GM23338 (cell line): ENCODE measurements around the gene SMIM41. TPM values are rescaled to one million over a fixed set of nuclear protein-coding genes. Genes with fewer than 3 reads are reported as not detected.

Experiments used
- ATAC-seq: fragments of 200-7000 bp; cut with Tn5 transposase; 3 replicates; pipeline ENCODE4 v1.9.1; 2020
- DNase-seq: peaks from one replicate; pipeline ENCODE4 v3.0.0-alpha.2; 2015; ENCODE audit warnings: low spot score
- H2AFZ ChIP-seq: fragments of 200-600 bp; sonication (generic); 2 replicates; pipeline ENCODE4 v1.8.0; 2016; ENCODE audit warnings: antibody characterized with exemption, mild to moderate bottlenecking, moderate library complexity
- H3F3A ChIP-seq: fragments of 200-600 bp; sonication (generic); replicated peaks from 2 replicates; pipeline ENCODE4 v1.8.0; 2017; ENCODE audit warnings: antibody characterized with exemption, mixed run types, low read depth
- H3K27ac ChIP-seq: fragments of 200-600 bp; sonication (generic); 2 replicates; pipeline ENCODE4 v1.6.1; 2016; ENCODE audit warnings: low read depth
- H3K27me3 ChIP-seq: fragments of 200-600 bp; sonication (generic); 2 replicates; pipeline ENCODE4 v1.8.0; 2016; ENCODE audit warnings: mild to moderate bottlenecking, mixed run types, moderate library complexity; ENCODE audit not compliant: insufficient read depth
- H3K36me3 ChIP-seq: fragments of 200-600 bp; sonication (generic); 2 replicates; pipeline ENCODE4 v1.8.0; 2016; ENCODE audit warnings: mild to moderate bottlenecking; ENCODE audit not compliant: insufficient read depth
- H3K4me1 ChIP-seq: fragments of 200-600 bp; sonication (generic); 2 replicates; pipeline ENCODE4 v1.8.0; 2016; ENCODE audit warnings: mild to moderate bottlenecking, moderate library complexity; ENCODE audit not compliant: insufficient read depth
- H3K4me2 ChIP-seq: fragments of 200-600 bp; sonication (generic); 2 replicates; pipeline ENCODE4 v1.7.1; 2017; ENCODE audit warnings: mixed run types
- H3K4me3 ChIP-seq: fragments of 200-600 bp; sonication (generic); 2 replicates; pipeline ENCODE4 v1.6.1; 2016; ENCODE audit warnings: mixed run types
- H3K79me2 ChIP-seq: fragments of 200-600 bp; sonication (generic); replicated peaks from 2 replicates; pipeline ENCODE4 v1.8.0; 2017; ENCODE audit warnings: mild to moderate bottlenecking; ENCODE audit not compliant: insufficient read depth
- H3K9me2 ChIP-seq: fragments of 200-600 bp; sonication (generic); 2 replicates; pipeline ENCODE4 v1.8.0; 2017; ENCODE audit not compliant: insufficient read depth
- H4K20me1 ChIP-seq: fragments of 200-600 bp; sonication (generic); replicated peaks from 2 replicates; pipeline ENCODE4 v1.8.0; 2017; ENCODE audit warnings: mild to moderate bottlenecking; ENCODE audit not compliant: insufficient read depth
- H3K27ac Mint-ChIP-seq: 2 replicates; pipeline ENCODE4 v1.8.0; 2020; ENCODE audit warnings: inconsistent platforms, mild to moderate bottlenecking, moderate library complexity, mixed read lengths
- H3K27me3 Mint-ChIP-seq: 3 replicates; pipeline ENCODE4 v1.8.0; 2022; ENCODE audit warnings: low read depth, mild to moderate bottlenecking, moderate library complexity, mixed read lengths, inconsistent platforms; ENCODE audit not compliant: insufficient read depth, poor library complexity
- H3K36me3 Mint-ChIP-seq: 3 replicates; pipeline ENCODE4 v1.8.0; 2021; ENCODE audit warnings: low read depth, mild to moderate bottlenecking, inconsistent platforms, moderate library complexity, mixed read lengths
- H3K4me1 Mint-ChIP-seq: 3 replicates; pipeline ENCODE4 v1.8.0; 2020; ENCODE audit warnings: mild to moderate bottlenecking, inconsistent platforms, mixed read lengths
- H3K4me3 Mint-ChIP-seq: 3 replicates; pipeline ENCODE4 v1.8.0; 2021; ENCODE audit warnings: moderate library complexity, mild to moderate bottlenecking, inconsistent platforms, mixed read lengths
- H3K9me3 Mint-ChIP-seq: 3 replicates; pipeline ENCODE4 v1.8.0; 2020; ENCODE audit warnings: moderate library complexity, mild to moderate bottlenecking, inconsistent platforms, mixed read lengths
- CREB1 ChIP-seq: fragments of 250-450 bp; sonication (Bioruptor Pico); IDR thresholded peaks from 2 replicates; pipeline ENCODE4 v1.5.0; 2020; ENCODE audit warnings: low read depth, mild to moderate bottlenecking, moderate library complexity
- CTCF ChIP-seq, 2 experiments: fragments of 200-600 bp in 1 of 2; sonication (generic) in 1 of 2; conservative IDR thresholded peaks; 2 replicates each; pipeline versions ENCODE4 v1.5.1 to v1.6.1; 2016 to 2017; ENCODE audit warnings: antibody characterized with exemption in 2 of 2, low read depth in 2 of 2, mild to moderate bottlenecking in 2 of 2, moderate library complexity in 1 of 2
- ETS1 ChIP-seq: IDR thresholded peaks from 2 replicates; pipeline ENCODE4 v1.6.1; 2016; ENCODE audit warnings: antibody characterized with exemption
- EZH2 ChIP-seq: fragments of 200-600 bp; sonication (generic); IDR thresholded peaks from one replicate; pipeline ENCODE4 v1.8.0; 2017; ENCODE audit warnings: antibody characterized with exemption, mild to moderate bottlenecking, low read depth; ENCODE audit not compliant: unreplicated experiment
- EZH2phosphoT487 ChIP-seq: fragments of 200-600 bp; sonication (generic); IDR thresholded peaks from one replicate; pipeline ENCODE4 v1.8.1; 2018; ENCODE audit warnings: antibody characterized with exemption; ENCODE audit not compliant: unreplicated experiment
- JUNB ChIP-seq: IDR thresholded peaks from one replicate; pipeline ENCODE4 v1.6.1; 2016; ENCODE audit warnings: antibody characterized with exemption; ENCODE audit not compliant: unreplicated experiment
- NANOG ChIP-seq: IDR thresholded peaks from 2 replicates; pipeline ENCODE4 v1.6.1; 2016; ENCODE audit warnings: antibody characterized with exemption, borderline replicate concordance
- POLR2AphosphoS5 ChIP-seq: IDR thresholded peaks from 2 replicates; pipeline ENCODE4 v1.6.1; 2016; ENCODE audit warnings: antibody characterized with exemption, low read depth
- REST ChIP-seq: IDR thresholded peaks from one replicate; pipeline ENCODE4 v1.6.1; 2018; ENCODE audit warnings: antibody characterized with exemption; ENCODE audit not compliant: unreplicated experiment
- STAT1 ChIP-seq: IDR thresholded peaks from one replicate; pipeline ENCODE4 v1.6.1; 2016; ENCODE audit warnings: antibody characterized with exemption; ENCODE audit not compliant: unreplicated experiment
- ZNF114 ChIP-seq: fragments of 250-450 bp; sonication (Bioruptor Pico); IDR thresholded peaks from 2 replicates; pipeline ENCODE4 v1.5.0; 2020; ENCODE audit warnings: mild to moderate bottlenecking, moderate library complexity
- ZNF331 ChIP-seq: fragments of 250-450 bp; sonication (Bioruptor Pico); IDR thresholded peaks from 2 replicates; pipeline ENCODE4 v1.5.0; 2020; ENCODE audit warnings: low read depth, mild to moderate bottlenecking, moderate library complexity
- ZNF462 ChIP-seq: fragments of 250-450 bp; sonication (Bioruptor Pico); IDR thresholded peaks from 2 replicates; pipeline ENCODE4 v1.5.0; 2020; ENCODE audit warnings: mild to moderate bottlenecking, moderate library complexity
- polyA plus RNA-seq: library from polyadenylated mRNA; unstranded; fragments of >200 nt; fragmentation: Nextera tagmentation; extraction: Ambion mirVana; gene quantifications from 2 replicates; pipeline ENCODE4 v1.2.1, GENCODE V29; 2016
- total RNA-seq: library from RNA; depleted of rRNA; stranded (reverse); fragments of >200 nt; shearing (Covaris generic); gene quantifications from 2 replicates; pipeline ENCODE4 v1.2.3, GENCODE V29; 2014

The SMIM41 gene
- total and polyA plus RNA-seq, 2 experiments from 2014 or later, result 0.66 TPM

GRCh38 chr12:52062167-52063081, 17.1 kb upstream of the SMIM41 start:
- Histone ChIP-seq H3K27ac (no peak overlapping the region), H3K4me2 (no peak overlapping the region), H3K9me2 (no peaks in the 10 kb centered on the region), H3K4me1 (no peaks in the 10 kb centered on the region), H3K79me2 (no peaks in the 10 kb centered on the region), H3K4me3 (no peak overlapping the region), H3K27me3 (no peaks in the 10 kb centered on the region), H4K20me1 (no peaks in the 10 kb centered on the region), H2AFZ (no peak overlapping the region), H3F3A (no peaks in the 10 kb centered on the region; the same call in 1 of the 2 replicates), H3K36me3 (no peaks in the 10 kb centered on the region)
- no peak for ATAC-seq
- Mint-ChIP-seq H3K4me1 (peaks cover 2% of the 10 kb centered on the region; the same call in 1 of the 3 replicates), H3K9me3 (no peaks in the 10 kb centered on the region), H3K36me3 (peaks cover 4% of the 10 kb centered on the region), H3K4me3 (no peak overlapping the region), H3K27me3 (peaks cover 10% of the 10 kb centered on the region), H3K27ac (no peak overlapping the region)
- DNase-seq, result no peak
- TF ChIP-seq EZH2phosphoT487, result no peak
- TF ChIP-seq STAT1, result no peak
- no peak for TF ChIP-seq REST
- TF ChIP-seq CTCF (conservative IDR thresholded peaks at IDR 0.05; ENCODE audit: low read depth in 2 of 2), result no peak
- no peak for TF ChIP-seq ZNF462 (CRISPR knock-in tag)
- no peak for TF ChIP-seq POLR2AphosphoS5
- TF ChIP-seq CREB1, result no peak
- TF ChIP-seq EZH2, result no peak
- no peak for TF ChIP-seq ZNF114 (CRISPR knock-in tag)
- TF ChIP-seq ETS1, result no peak
- TF ChIP-seq NANOG, result no peak
- no peak for TF ChIP-seq ZNF331
- TF ChIP-seq JUNB, result no peak
